Suprapubic skin (tissue), 4 donors: ENCODE data around the gene SH2B3.

Experiments
- POLR2A ChIP-seq, 2 donors: fragments of 450-650 bp; IDR thresholded peaks; one replicate each; pipeline ENCODE4 v1.6.1; 2017; ENCODE audit warnings: antibody characterized with exemption in 2 of 2, mild to moderate bottlenecking in 2 of 2, moderate library complexity in 2 of 2
- POLR2AphosphoS5 ChIP-seq, 3 donors: sonication (generic); formaldehyde crosslinking; IDR thresholded peaks; one replicate each; pipeline ENCODE4 v1.6.1; 2017; ENCODE audit warnings: antibody characterized with exemption in 3 of 3
- TF ChIP-seq, protein P1 (sequence below), 2 donors: fragments of 200-600 bp in 1 of 2; fragments of 450-650 bp in 1 of 2; sonication (generic) in 1 of 2; IDR thresholded peaks; one replicate each; pipeline ENCODE4 v1.5.1; 2016 to 2019; ENCODE audit warnings: antibody characterized with exemption in 2 of 2, mild to moderate bottlenecking in 1 of 2, moderate library complexity in 1 of 2

DNA sequence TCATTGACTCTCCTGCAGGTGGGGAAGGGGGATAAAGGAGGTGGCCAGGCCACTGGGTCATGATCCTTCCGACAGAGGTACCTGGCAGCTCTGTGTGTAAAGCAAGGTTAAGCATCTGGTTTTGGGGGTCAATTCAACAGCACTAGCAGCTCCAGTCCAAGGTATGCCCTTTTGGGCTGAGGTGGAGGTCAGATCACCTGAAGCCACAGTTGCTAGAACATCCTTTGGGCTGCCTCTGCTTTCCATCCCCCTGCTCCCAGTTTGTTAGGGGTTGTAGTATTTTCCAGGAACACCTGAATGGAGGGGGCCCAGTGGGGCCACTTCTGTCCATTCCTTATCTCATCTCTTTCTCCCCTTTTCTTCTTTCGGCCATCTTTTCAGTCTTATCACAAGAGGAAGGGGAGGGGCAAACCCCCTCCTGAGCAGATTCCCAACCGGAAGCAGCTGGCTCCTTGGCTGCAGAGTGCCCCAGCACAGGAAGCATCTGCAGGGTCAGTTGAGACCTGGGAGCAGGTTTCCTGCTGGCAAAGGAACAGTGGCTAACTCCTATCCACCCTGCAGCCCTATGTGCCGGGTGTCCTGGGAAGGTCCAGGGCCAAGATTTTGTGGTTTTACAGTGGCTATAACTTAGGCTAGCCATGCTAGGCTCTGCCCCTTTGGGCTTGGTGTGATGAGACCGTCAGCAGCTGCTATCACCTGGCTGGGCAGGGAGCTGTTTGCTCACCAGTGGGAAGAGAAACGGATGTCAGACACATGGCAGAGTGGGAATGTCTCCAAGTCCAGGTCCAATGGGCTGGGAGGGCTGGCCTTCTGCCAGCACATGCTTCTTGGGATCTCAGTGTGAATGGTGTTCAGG is 40.2 kb downstream of the SH2B3 start:
- TF ChIP-seq, protein P1, sequence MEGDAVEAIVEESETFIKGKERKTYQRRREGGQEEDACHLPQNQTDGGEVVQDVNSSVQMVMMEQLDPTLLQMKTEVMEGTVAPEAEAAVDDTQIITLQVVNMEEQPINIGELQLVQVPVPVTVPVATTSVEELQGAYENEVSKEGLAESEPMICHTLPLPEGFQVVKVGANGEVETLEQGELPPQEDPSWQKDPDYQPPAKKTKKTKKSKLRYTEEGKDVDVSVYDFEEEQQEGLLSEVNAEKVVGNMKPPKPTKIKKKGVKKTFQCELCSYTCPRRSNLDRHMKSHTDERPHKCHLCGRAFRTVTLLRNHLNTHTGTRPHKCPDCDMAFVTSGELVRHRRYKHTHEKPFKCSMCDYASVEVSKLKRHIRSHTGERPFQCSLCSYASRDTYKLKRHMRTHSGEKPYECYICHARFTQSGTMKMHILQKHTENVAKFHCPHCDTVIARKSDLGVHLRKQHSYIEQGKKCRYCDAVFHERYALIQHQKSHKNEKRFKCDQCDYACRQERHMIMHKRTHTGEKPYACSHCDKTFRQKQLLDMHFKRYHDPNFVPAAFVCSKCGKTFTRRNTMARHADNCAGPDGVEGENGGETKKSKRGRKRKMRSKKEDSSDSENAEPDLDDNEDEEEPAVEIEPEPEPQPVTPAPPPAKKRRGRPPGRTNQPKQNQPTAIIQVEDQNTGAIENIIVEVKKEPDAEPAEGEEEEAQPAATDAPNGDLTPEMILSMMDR (IDR thresholded peaks at IDR 0.05), result no peak
- no peak for TF ChIP-seq POLR2A (IDR thresholded peaks at IDR 0.05)
- peak in 1 of 3 donors; percentile 20 for TF ChIP-seq POLR2AphosphoS5 (IDR thresholded peaks at IDR 0.05)
